ENCODE data around the gene RECQL5. TPM values are rescaled to one million over a fixed set of nuclear protein-coding genes. Genes with fewer than 3 reads are reported as not detected.

The RECQL5 gene
- total RNA-seq, 1 experiment from 2014 or later = 40.0 TPM

GRCh38 chr17:75683583-75683982 is 16.6 kb upstream of the RECQL5 start:
- Histone ChIP-seq H3K18ac (ENCODE audit: insufficient read length, low read depth, low read length) (no peak overlapping the region), H2BK5ac (ENCODE audit: insufficient read length, low read length) (no peak overlapping the region), H3K27ac (ENCODE audit: insufficient read length, low read depth, low read length) (no peak overlapping the region), H2BK120ac (ENCODE audit: low read depth, low read length, poor library complexity, severe bottlenecking) (no peak overlapping the region), H4K8ac (replicated peaks; ENCODE audit: insufficient read length, low read depth, low read length) (no peak overlapping the region), H3K14ac (ENCODE audit: insufficient read depth, low read length) (no peak overlapping the region), H2AK5ac (ENCODE audit: insufficient read length, low read length) (no peak overlapping the region), H3K9ac (ENCODE audit: extremely low read depth, insufficient read length, low read length) (no peak overlapping the region), H3K4me2 (ENCODE audit: insufficient read depth, insufficient read length, low read length) (no peak overlapping the region), H4K5ac (ENCODE audit: insufficient read length, low read depth, low read length) (no peak overlapping the region), H2BK15ac (ENCODE audit: low read depth, low read length) (no peak overlapping the region), H2BK12ac (ENCODE audit: insufficient read length, low read depth, low read length) (no peak overlapping the region), H3K56ac (ENCODE audit: insufficient read length, low read depth, low read length) (no peak overlapping the region), H3K4me1 (ENCODE audit: insufficient read depth, low read length) (no peaks in the 10 kb centered on the region), H3K79me1 (ENCODE audit: insufficient read depth, low read depth, low read length, poor library complexity, severe bottlenecking) (peaks cover 2% of the 10 kb centered on the region), H3K27me3 (ENCODE audit: insufficient read depth, low read length) (no peaks in the 10 kb centered on the region), H4K91ac (ENCODE audit: insufficient read length, low read depth, low read length) (no peak overlapping the region), H3T11ph (ENCODE audit: low read length) (no peak overlapping the region), H3K4ac (ENCODE audit: low read depth, low read length) (no peak overlapping the region), H2BK20ac (ENCODE audit: low read depth, low read length, poor library complexity, severe bottlenecking) (no peak overlapping the region), H3K9me3 (ENCODE audit: control insufficient read depth, low read depth, low read length) (no peaks in the 10 kb centered on the region), H3K79me2 (ENCODE audit: insufficient read depth, low read length) (peaks cover 1% of the 10 kb centered on the region; the same call in 1 of the 2 replicates), H2AFZ (ENCODE audit: low read length) (no peak overlapping the region), H4K20me1 (ENCODE audit: control insufficient read depth, insufficient read depth, insufficient read length) (no peaks in the 10 kb centered on the region), H3K23ac (ENCODE audit: insufficient read length, low read depth, low read length) (no peak overlapping the region), H3K23me2 (ENCODE audit: insufficient read length, low read depth, low read length, poor library complexity, severe bottlenecking) (no peaks in the 10 kb centered on the region)
- no CpG with 5 or more reads among the region's 4 CpGs for WGBS (ENCODE audit: extremely low coverage, insufficient read length, low lambda C conversion rate)
- no peak for DNase-seq
- Mint-ChIP-seq H3K4me3 (no peak overlapping the region), H3K9me3 (no peaks in the 10 kb centered on the region), H3K27ac (peak overlapping the region in 2 of 3 experiments; percentile 76 to 83; a peak in 3 of 7 replicates), H3K4me1 (peaks cover 5 to 9% of the 10 kb centered on the region in 2 experiments), H3K36me3 (ENCODE audit: insufficient read depth in 1 of 3, low read depth in 3 of 3) (peaks cover 2 to 25% (median 17%) of the 10 kb centered on the region in 3 experiments; a peak in 6 of 7 replicates), H3K27me3 (ENCODE audit: low read depth) (no peaks in the 10 kb centered on the region)
- no peak for TF ChIP-seq CTCF (conservative IDR thresholded peaks at IDR 0.05)

Measured in H9 (cell line).